Gastroesophageal sphincter (tissue), 3 donors: ENCODE data around the gene FOXN3.

Experiments used
- CTCF ChIP-seq, 4 experiments: fragments of 200-600 bp in 2 of 4; fragments of 450-650 bp in 2 of 4; sonication (generic) in 1 of 4; IDR thresholded peaks; one replicate each; pipeline ENCODE4 v1.5.1; 2017 to 2019; ENCODE audit warnings: antibody characterized with exemption in 4 of 4, mild to moderate bottlenecking in 2 of 4, moderate library complexity in 2 of 4
- EP300 ChIP-seq: sonication (generic); formaldehyde crosslinking; IDR thresholded peaks from one replicate; pipeline ENCODE4 v1.6.1; 2017; ENCODE audit warnings: antibody characterized with exemption, mild to moderate bottlenecking
- POLR2A ChIP-seq, 2 donors: fragments of 450-650 bp; IDR thresholded peaks; one replicate each; pipeline ENCODE4 v1.6.1; 2017; ENCODE audit warnings: antibody characterized with exemption in 2 of 2, mild to moderate bottlenecking in 2 of 2, moderate library complexity in 1 of 2

GRCh38 chr14:89186856-89187376, 230.1 kb downstream of the FOXN3 start:
- no peak for TF ChIP-seq CTCF (IDR thresholded peaks at IDR 0.05)
- no peak for TF ChIP-seq EP300
- no peak for TF ChIP-seq POLR2A (IDR thresholded peaks at IDR 0.05)
